ENCODE results near the gene FBXL7. TPM values are rescaled to one million over a fixed set of nuclear protein-coding genes. Genes with fewer than 3 reads are reported as not detected.

Gene FBXL7
- total and polyA plus RNA-seq, 2 donors (not counting 3 experiments of a cell fraction or from before 2014, with no cell fraction given) = 23.5 to 32.2 TPM

GRCh38 chr5:15762668-15763067 lies 262.7 kb downstream of the FBXL7 start:
- Histone ChIP-seq H3K27ac (ENCODE audit: insufficient read depth, low read depth, low read length) (no peak overlapping the region), H3K4me3 (replicated peaks in 1 of 3; ENCODE audit: insufficient read depth in 1 of 3, low read depth in 1 of 3, low read length in 3 of 3) (no peak overlapping the region), H3K9me1 (replicated peaks; ENCODE audit: control insufficient read depth, extremely low read depth, insufficient read depth, low read length) (no peaks in the 10 kb centered on the region), H3K9ac (replicated peaks; ENCODE audit: extremely low read depth, insufficient read depth, low read length) (no peak overlapping the region), H3K79me2 (ENCODE audit: control insufficient read depth, insufficient read depth, low read length) (peaks cover 2% of the 10 kb centered on the region), H3K4me1 (ENCODE audit: control insufficient read depth, extremely low read depth, insufficient read depth, low read length) (no peaks in the 10 kb centered on the region), H4K20me1 (replicated peaks; ENCODE audit: control insufficient read depth, extremely low read depth, insufficient read depth, low read length) (peaks cover 4% of the 10 kb centered on the region), H3K9me3 (replicated peaks; ENCODE audit: control insufficient read depth, insufficient read depth, low read length) (no peaks in the 10 kb centered on the region), H3K27me3 (ENCODE audit: control insufficient read depth in 2 of 2, insufficient read depth in 2 of 2, low read length in 2 of 2) (no peaks in the 10 kb centered on the region), H2AFZ (ENCODE audit: low read depth, low read length) (no peak overlapping the region), H3K36me3 (ENCODE audit: control insufficient read depth in 2 of 2, extremely low read depth in 1 of 2, insufficient read depth in 2 of 2, low read length in 2 of 2) (no peaks in the 10 kb centered on the region), H3K4me2 (ENCODE audit: insufficient read depth, low read length) (no peak overlapping the region)
- CTCF ChIA-PET = no interaction called here
- BruUV-seq (replicated peaks) = no TSS peak
- DNase-seq (ENCODE audit: low read depth, low spot score) (no peak), FAIRE-seq (no peak)
- intact Hi-C loops (cut with micrococcal nuclease) = no loop called here
- dilution Hi-C loops (cut with MboI; ENCODE audit: extremely low pct_ligation_motif_present, low sequenced_read_pairs) = no loop called here
- TF ChIP-seq MAX (IDR thresholded peaks at IDR 0.05; ENCODE audit: insufficient read depth, insufficient read length) (no peak), POLR2AphosphoS5 (IDR thresholded peaks at IDR 0.05; ENCODE audit: insufficient read depth, low read depth, low read length) (no peak), CTCF (IDR thresholded peaks at IDR 0.05; ENCODE audit: extremely low read depth in 1 of 2, insufficient read depth in 1 of 2, low read depth in 1 of 2, low read length in 2 of 2) (no peak), GATA2 (IDR thresholded peaks at IDR 0.05; ENCODE audit: insufficient read depth, insufficient read length, low read depth, low read length) (no peak), EZH2 (IDR thresholded peaks at IDR 0.05; ENCODE audit: borderline replicate concordance, low read depth, low read length, severe bottlenecking) (no peak), MYC (IDR thresholded peaks at IDR 0.05; ENCODE audit: low read depth, low read length) (no peak), POLR2A (IDR thresholded peaks at IDR 0.05; ENCODE audit: low read depth, low read length) (no peak), FOS (IDR thresholded peaks at IDR 0.05; ENCODE audit: borderline replicate concordance, insufficient read depth, low read length) (no peak), JUN (IDR thresholded peaks at IDR 0.05; ENCODE audit: borderline replicate concordance, insufficient read depth, insufficient read length, low read depth) (no peak)
- POLR2A ChIA-PET = no interaction called here

Measured in endothelial cell of umbilical vein (primary cell).